NOMO-1 treated with DMSO at 0.1 percent for 48 hours (cell line): Measurements from ENCODE around the gene GLIS2.

Experiments
- DNase-seq: peaks from one replicate; lab custom pipeline; 2025; ENCODE audit not compliant: unreplicated experiment; lab: John Stamatoyannopoulos, UW

GLIS2 gene

GRCh38 chr16:4381072-4381934 lies 65.4 kb downstream of the GLIS2 start:
- no peak for DNase-seq

GRCh38 chr16:4381935-4382794 lies 66.3 kb downstream of the GLIS2 start:
- DNase-seq, result no peak

- no peak for DNase-seq
Measured at GRCh38 chr16:4382795-4383357, 67.0 kb downstream of the GLIS2 start.

GRCh38 chr16:4383591-4384444 lies 68.0 kb downstream of the GLIS2 start:
- DNase-seq, result no peak

- no peak for DNase-seq
Measured at GRCh38 chr16:4384509-4384942, 68.7 kb downstream of the GLIS2 start.

- DNase-seq, result no peak
Measured at GRCh38 chr16:4385066-4385788, 69.4 kb downstream of the GLIS2 start.

- DNase-seq, result no peak
Measured at GRCh38 chr16:4385789-4386450, 70.1 kb downstream of the GLIS2 start.

- DNase-seq, result no peak
Measured at GRCh38 chr16:4386451-4386805, 70.6 kb downstream of the GLIS2 start.

GRCh38 chr16:4386951-4387565 lies 71.2 kb downstream of the GLIS2 start:
- DNase-seq, result no peak

GRCh38 chr16:4387781-4388180 lies 71.9 kb downstream of the GLIS2 start:
- DNase-seq, result no peak

- no peak for DNase-seq
Measured at GRCh38 chr16:4388271-4389021, 72.6 kb downstream of the GLIS2 start.
